Parathyroid adenoma (tissue), 2 donors: ENCODE measurements around the gene GSX1.

Experiments
- H2AFZ ChIP-seq: fragments of 300-600 bp; sonication (generic); one replicate; pipeline ENCODE4 v1.7.0; 2017; ENCODE audit warnings: antibody characterized with exemption, mild to moderate bottlenecking
- H3K27ac ChIP-seq: fragments of 300-600 bp; sonication (generic); one replicate; pipeline ENCODE4 v1.7.0; 2017
- H3K27me3 ChIP-seq: fragments of 300-600 bp; sonication (generic); one replicate; pipeline ENCODE4 v1.7.0; 2017; ENCODE audit warnings: low read length; ENCODE audit not compliant: control insufficient read depth, insufficient read depth
- H3K36me3 ChIP-seq: fragments of 300-600 bp; sonication (generic); one replicate; pipeline ENCODE4 v1.7.0; 2017; ENCODE audit warnings: low read length; ENCODE audit not compliant: control insufficient read depth, insufficient read depth
- H3K4me1 ChIP-seq: fragments of 300-600 bp; sonication (generic); one replicate; pipeline ENCODE4 v1.7.0; 2017; ENCODE audit warnings: control low read depth
- H3K4me2 ChIP-seq: fragments of 300-600 bp; sonication (generic); one replicate; pipeline ENCODE4 v1.7.0; 2017; ENCODE audit warnings: low read length
- H3K4me3 ChIP-seq: fragments of 300-600 bp; sonication (generic); one replicate; pipeline ENCODE4 v1.7.0; 2017; ENCODE audit warnings: low read depth, low read length
- H3K79me2 ChIP-seq: fragments of 300-600 bp; sonication (generic); one replicate; pipeline ENCODE4 v1.7.0; 2017; ENCODE audit warnings: control low read depth
- H3K9ac ChIP-seq: fragments of 300-600 bp; sonication (generic); one replicate; pipeline ENCODE4 v1.7.0; 2017; ENCODE audit warnings: mild to moderate bottlenecking
- H3K9me3 ChIP-seq: fragments of 300-600 bp; sonication (generic); one replicate; pipeline ENCODE4 v1.7.0; 2017; ENCODE audit warnings: low read length; ENCODE audit not compliant: control insufficient read depth
- CTCF ChIP-seq: fragments of 300-600 bp; sonication (generic); IDR thresholded peaks from one replicate; pipeline ENCODE4 v1.7.0; 2017; ENCODE audit warnings: antibody characterized with exemption, mild to moderate bottlenecking
- donor health status: primary hyperparathyroidism.

The GSX1 gene

GRCh38 chr13:27775943-27776342 lies 16.3 kb upstream of the GSX1 start:
- H3K36me3 ChIP-seq, result no peaks in the 10 kb centered on the region
- no peaks in the 10 kb centered on the region for H3K27me3 ChIP-seq
- no peaks in the 10 kb centered on the region for H3K4me1 ChIP-seq
- H3K4me3 ChIP-seq, result no peak overlapping the region
- H3K4me2 ChIP-seq, result no peak overlapping the region
- no peak overlapping the region for H3K9ac ChIP-seq
- no peaks in the 10 kb centered on the region for H3K79me2 ChIP-seq
- TF ChIP-seq CTCF, result no peak
- H3K9me3 ChIP-seq, result no peaks in the 10 kb centered on the region
- H3K27ac ChIP-seq, result no peak overlapping the region
- no peak overlapping the region for H2AFZ ChIP-seq

- no peak overlapping the region for H2AFZ ChIP-seq
- H3K79me2 ChIP-seq, result no peaks in the 10 kb centered on the region
- H3K4me2 ChIP-seq, result no peak overlapping the region
- no peak overlapping the region for H3K4me3 ChIP-seq
- no peak for TF ChIP-seq CTCF
- no peaks in the 10 kb centered on the region for H3K9me3 ChIP-seq
- no peak overlapping the region for H3K9ac ChIP-seq
- no peaks in the 10 kb centered on the region for H3K27me3 ChIP-seq
- H3K36me3 ChIP-seq, result no peaks in the 10 kb centered on the region
- H3K4me1 ChIP-seq, result no peaks in the 10 kb centered on the region
- no peak overlapping the region for H3K27ac ChIP-seq
Observed at GRCh38 chr13:27782151-27782550, 10.1 kb upstream of the GSX1 start.

DNA sequence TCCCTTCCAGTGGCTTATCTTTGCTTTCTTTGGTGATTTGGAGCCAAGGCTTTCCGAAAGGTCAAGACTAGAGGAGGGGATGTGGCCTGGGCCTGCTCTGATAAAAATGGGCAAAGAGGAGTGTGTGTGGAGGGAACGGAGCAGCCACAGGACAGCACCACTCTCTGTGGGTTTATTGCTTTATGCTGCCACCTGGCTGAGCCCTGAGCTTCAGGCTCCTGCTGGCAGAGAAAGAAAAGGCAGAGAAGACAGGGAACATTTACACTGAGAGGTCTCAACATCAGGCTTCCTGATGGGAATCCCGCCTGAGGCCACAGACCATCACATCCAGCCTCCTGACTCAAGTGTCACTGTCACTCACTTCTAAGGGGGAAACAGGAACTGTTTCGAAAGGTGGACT lies 9.2 kb upstream of the GSX1 start:
- no peaks in the 10 kb centered on the region for H3K9me3 ChIP-seq
- no peak for TF ChIP-seq CTCF
- H3K27ac ChIP-seq, result no peak overlapping the region
- H3K4me1 ChIP-seq, result no peaks in the 10 kb centered on the region
- no peak overlapping the region for H2AFZ ChIP-seq
- H3K4me3 ChIP-seq, result no peak overlapping the region
- H3K4me2 ChIP-seq, result no peak overlapping the region
- H3K36me3 ChIP-seq, result no peaks in the 10 kb centered on the region
- no peaks in the 10 kb centered on the region for H3K79me2 ChIP-seq
- H3K9ac ChIP-seq, result no peak overlapping the region
- H3K27me3 ChIP-seq, result no peaks in the 10 kb centered on the region

- no peak overlapping the region for H3K27ac ChIP-seq
- no peak overlapping the region for H3K4me2 ChIP-seq
- H3K79me2 ChIP-seq, result no peaks in the 10 kb centered on the region
- H3K36me3 ChIP-seq, result no peaks in the 10 kb centered on the region
- no peak overlapping the region for H3K4me3 ChIP-seq
- H3K4me1 ChIP-seq, result no peaks in the 10 kb centered on the region
- H3K27me3 ChIP-seq, result peaks cover 12% of the 10 kb centered on the region
- H3K9me3 ChIP-seq, result no peaks in the 10 kb centered on the region
- H3K9ac ChIP-seq, result no peak overlapping the region
- no peak for TF ChIP-seq CTCF
- H2AFZ ChIP-seq, result no peak overlapping the region
Observed at GRCh38 chr13:27788271-27788670, 4.0 kb upstream of the GSX1 start.

DNA sequence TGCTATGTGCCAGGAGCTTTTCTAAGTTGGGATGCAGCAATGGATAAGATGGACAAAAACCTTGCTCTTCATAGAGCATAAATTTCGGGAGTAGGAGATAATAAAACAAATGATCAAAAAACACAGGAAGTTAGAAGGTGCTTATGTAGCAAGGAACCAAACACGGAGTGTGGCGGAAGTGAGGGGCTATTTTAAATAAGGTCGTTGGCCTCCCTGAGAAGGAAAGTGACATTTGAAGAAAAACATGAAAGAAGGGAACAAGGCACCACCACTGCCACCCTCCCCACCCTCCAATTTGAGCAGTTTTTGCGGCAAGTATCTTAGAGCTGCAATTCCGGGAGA lies 3.2 kb upstream of the GSX1 start:
- no peaks in the 10 kb centered on the region for H3K79me2 ChIP-seq
- H3K27me3 ChIP-seq, result peaks cover 19% of the 10 kb centered on the region
- H3K9ac ChIP-seq, result no peak overlapping the region
- H3K4me2 ChIP-seq, result no peak overlapping the region
- H3K9me3 ChIP-seq, result no peaks in the 10 kb centered on the region
- H3K27ac ChIP-seq, result no peak overlapping the region
- no peaks in the 10 kb centered on the region for H3K36me3 ChIP-seq
- H2AFZ ChIP-seq, result no peak overlapping the region
- no peak for TF ChIP-seq CTCF
- H3K4me3 ChIP-seq, result no peak overlapping the region
- H3K4me1 ChIP-seq, result no peaks in the 10 kb centered on the region
